Endothelial cell of umbilical vein (primary cell): Measurements from ENCODE around the gene ATP9B. TPM values are rescaled to one million over a fixed set of nuclear protein-coding genes. Genes with fewer than 3 reads are reported as not detected.

Experiments
- BruUV-seq: library from RNA; stranded (reverse); fragments of 400-500 nt; replicated peaks from 2 replicates; lab custom pipeline; 2021; lab: Mats Ljungman, UMichigan
- CTCF ChIA-PET: fragments of 300-600, 350-600 bp; sonication (Branson Sonifier 250); formaldehyde crosslinking; loops from one replicate; lab custom pipeline; 2021; ENCODE audit warnings: antibody characterized with exemption, inconsistent platforms; lab: Charles Lee
- POLR2A ChIA-PET: fragments of 300-600, 350-600 bp; sonication (Branson Sonifier 250); formaldehyde crosslinking; loops from one replicate; lab custom pipeline; 2021; ENCODE audit warnings: antibody characterized with exemption, inconsistent platforms; lab: Charles Lee
- DNase-seq: peaks from one replicate; pipeline ENCODE4 v3.0.0-alpha.2; 2011; ENCODE audit warnings: low read depth, low spot score
- FAIRE-seq: peaks from 2 replicates; lab custom pipeline; 2011; peaks lifted over from hg19 to GRCh38; lab: Jason Lieb, UNC
- H2AFZ ChIP-seq: 2 replicates; pipeline ENCODE4 v1.6.0; 2012; ENCODE audit warnings: low read depth, low read length, control low read depth, inconsistent platforms
- H3K27ac ChIP-seq: 2 replicates; pipeline ENCODE4 v1.5.1; 2011; ENCODE audit warnings: low read depth, mild to moderate bottlenecking, control low read depth, low read length, moderate library complexity; ENCODE audit not compliant: insufficient read depth
- H3K27me3 ChIP-seq, 2 experiments: 2 replicates each; pipeline versions ENCODE4 v1.6.0 to v1.6.1; 2011; ENCODE audit warnings: low read length in 2 of 2, mixed read lengths in 1 of 2; ENCODE audit not compliant: control insufficient read depth in 2 of 2, insufficient read depth in 2 of 2
- H3K36me3 ChIP-seq, 2 experiments: 2 replicates in 1 of 2; 3 replicates in 1 of 2; pipeline ENCODE4 v1.5.1; 2011; ENCODE audit warnings: low read length in 2 of 2, mild to moderate bottlenecking in 1 of 2, moderate library complexity in 1 of 2; ENCODE audit not compliant: control insufficient read depth in 2 of 2, insufficient read depth in 2 of 2; ENCODE audit errors: extremely low read depth in 1 of 2
- H3K4me1 ChIP-seq: 3 replicates; pipeline ENCODE4 v1.5.1; 2011; ENCODE audit warnings: mild to moderate bottlenecking, low read length; ENCODE audit not compliant: control insufficient read depth, insufficient read depth; ENCODE audit errors: extremely low read depth
- H3K4me2 ChIP-seq: 2 replicates; pipeline ENCODE4 v1.6.1; 2011; ENCODE audit warnings: low read length, control low read depth, mixed read lengths; ENCODE audit not compliant: insufficient read depth
- H3K4me3 ChIP-seq, 3 experiments: fragments of 200-600 bp in 1 of 3; sonication (generic), shearing (Covaris generic) in 1 of 3; replicated peaks in 1 of 3; 2 replicates each; pipeline ENCODE4 v1.5.1; 2011 to 2016; ENCODE audit warnings: control low read depth in 3 of 3, low read length in 3 of 3, mild to moderate bottlenecking in 2 of 3, inconsistent platforms in 1 of 3, low read depth in 1 of 3, moderate library complexity in 1 of 3; ENCODE audit not compliant: insufficient read depth in 1 of 3
- H3K79me2 ChIP-seq: 2 replicates; pipeline ENCODE4 v1.6.0; 2012; ENCODE audit warnings: low read length, inconsistent platforms; ENCODE audit not compliant: control insufficient read depth, insufficient read depth
- H3K9ac ChIP-seq: replicated peaks from 2 replicates; pipeline ENCODE3; 2011; ENCODE audit warnings: low read length, control low read depth; ENCODE audit not compliant: insufficient read depth; ENCODE audit errors: extremely low read depth
- H3K9me1 ChIP-seq: replicated peaks from 3 replicates; pipeline ENCODE4 v1.6.0; 2011; ENCODE audit warnings: mild to moderate bottlenecking, low read length; ENCODE audit not compliant: control insufficient read depth, insufficient read depth; ENCODE audit errors: extremely low read depth
- H3K9me3 ChIP-seq: replicated peaks from 2 replicates; pipeline ENCODE4 v1.5.1; 2012; ENCODE audit warnings: low read length, inconsistent platforms; ENCODE audit not compliant: control insufficient read depth, insufficient read depth
- H4K20me1 ChIP-seq: replicated peaks from 2 replicates; pipeline ENCODE3; 2011; ENCODE audit warnings: mild to moderate bottlenecking, low read length; ENCODE audit not compliant: control insufficient read depth, insufficient read depth; ENCODE audit errors: extremely low read depth
- CTCF ChIP-seq, 2 donors: IDR thresholded peaks; 1 replicate in 1 of 2; 2 replicates in 1 of 2; pipeline ENCODE4 v1.5.1; 2011; ENCODE audit warnings: low read length in 2 of 2, mild to moderate bottlenecking in 2 of 2, moderate library complexity in 2 of 2, control low read depth in 1 of 2, inconsistent platforms in 1 of 2, low read depth in 1 of 2; ENCODE audit not compliant: insufficient read depth in 1 of 2; ENCODE audit errors: extremely low read depth in 1 of 2
- EZH2 ChIP-seq: IDR thresholded peaks from 2 replicates; pipeline ENCODE4 v1.6.1; 2012; ENCODE audit warnings: borderline replicate concordance, low read depth, mild to moderate bottlenecking, moderate library complexity, low read length, inconsistent platforms; ENCODE audit not compliant: severe bottlenecking
- FOS ChIP-seq: IDR thresholded peaks from 2 replicates; pipeline ENCODE4 v1.6.1; 2011; ENCODE audit warnings: mild to moderate bottlenecking, low read length, moderate library complexity, borderline replicate concordance; ENCODE audit not compliant: insufficient read depth
- GATA2 ChIP-seq: IDR thresholded peaks from 2 replicates; pipeline ENCODE4 v1.7.0; 2011; ENCODE audit warnings: low read depth, mild to moderate bottlenecking, moderate library complexity, mixed read lengths, low read length; ENCODE audit not compliant: insufficient read length, insufficient read depth
- JUN ChIP-seq: IDR thresholded peaks from 2 replicates; pipeline ENCODE4 v1.6.1; 2011; ENCODE audit warnings: borderline replicate concordance, low read depth; ENCODE audit not compliant: insufficient read length, insufficient read depth
- MAX ChIP-seq: IDR thresholded peaks from 2 replicates; pipeline ENCODE4 v1.6.1; 2011; ENCODE audit not compliant: insufficient read depth, insufficient read length
- MYC ChIP-seq: IDR thresholded peaks from one replicate; pipeline ENCODE4 v1.6.1; 2011; ENCODE audit warnings: mild to moderate bottlenecking, low read depth, low read length
- POLR2A ChIP-seq: IDR thresholded peaks from 2 replicates; pipeline ENCODE4 v1.6.1; 2012; ENCODE audit warnings: low read depth, mild to moderate bottlenecking, control low read depth, low read length
- POLR2AphosphoS5 ChIP-seq: IDR thresholded peaks from 2 replicates; pipeline ENCODE4 v1.6.1; 2012; ENCODE audit warnings: low read depth, mild to moderate bottlenecking, control low read depth, low read length, moderate library complexity; ENCODE audit not compliant: insufficient read depth
- dilution Hi-C: fragments of 300-500 bp; cut with MboI; formaldehyde crosslinking; loops from one replicate; pipeline ENCODE4 v1.15.0; 2019; ENCODE audit warnings: low sequenced_read_pairs; ENCODE audit not compliant: extremely low pct_ligation_motif_present
- intact Hi-C: fragments of 100-400 bp; cut with micrococcal nuclease; formaldehyde crosslinking; loops from one replicate; pipeline ENCODE4 v1.10.0; 2022
- polyA plus RNA-seq, 4 experiments: library from polyadenylated mRNA; depleted of rRNA in 3 of 4; stranded (reverse) in 3 of 4; unstranded in 1 of 4; fragments of >200 nt; gene quantifications; 2 replicates each; pipeline versions ENCODE4 v1.2.1 to v1.2.3, GENCODE V29; 2011 to 2012; ENCODE audit warnings: missing spikeins in 1 of 4
- total RNA-seq: library from RNA; stranded (reverse); gene quantifications from 2 replicates; pipeline ENCODE4 v1.2.3, GENCODE V29; 2021

The ATP9B gene
- total and polyA plus RNA-seq, 2 donors (not counting 3 experiments of a cell fraction or from before 2014, with no cell fraction given), result 14.6 to 18.2 TPM

GRCh38 chr18:79309614-79310358 lies 240.6 kb downstream of the ATP9B start:
- Histone ChIP-seq H3K27ac (no peak overlapping the region), H3K9ac (no peak overlapping the region), H3K9me3 (no peaks in the 10 kb centered on the region), H3K79me2 (no peaks in the 10 kb centered on the region), H2AFZ (no peak overlapping the region), H3K4me3 (no peak overlapping the region), H3K27me3 (no peaks in the 10 kb centered on the region), H3K36me3 (peaks cover 0 to 2% of the 10 kb centered on the region in 2 experiments), H4K20me1 (no peaks in the 10 kb centered on the region), H3K9me1 (no peaks in the 10 kb centered on the region), H3K4me2 (no peak overlapping the region), H3K4me1 (no peaks in the 10 kb centered on the region)
- TF ChIP-seq POLR2AphosphoS5, result no peak
- no peak for TF ChIP-seq MYC
- TF ChIP-seq EZH2, result no peak
- TF ChIP-seq FOS, result no peak
- no peak for TF ChIP-seq MAX
- TF ChIP-seq POLR2A, result no peak
- TF ChIP-seq JUN, result no peak
- no peak for TF ChIP-seq CTCF (IDR thresholded peaks at IDR 0.05; ENCODE audit: extremely low read depth in 1 of 2, insufficient read depth in 1 of 2, low read depth in 1 of 2, low read length in 2 of 2)
- no peak for TF ChIP-seq GATA2
- ChIA-PET CTCF (no interaction called here), POLR2A (no interaction called here)
- FAIRE-seq (no peak), DNase-seq (no peak)
- no TSS peak for BruUV-seq
- intact Hi-C loops, result no loop called here
- dilution Hi-C loops, result no loop called here
